ENCODE measurements around the gene PIK3R5.

- TF ChIP-seq CTCF (IDR thresholded peaks at IDR 0.05; ENCODE audit: insufficient read depth, low read length, poor library complexity, severe bottlenecking), result no peak
- TF ChIP-seq EZH2phosphoT487 (conservative IDR thresholded peaks at IDR 0.05; ENCODE audit: low read length), result no peak
Measured at GRCh38 chr17:8939496-8940334, 25.8 kb downstream of the PIK3R5 start.

All from SU-DHL-6 (cell line).